ENCODE measurements around the gene EXD3.

Gene EXD3

DNA sequence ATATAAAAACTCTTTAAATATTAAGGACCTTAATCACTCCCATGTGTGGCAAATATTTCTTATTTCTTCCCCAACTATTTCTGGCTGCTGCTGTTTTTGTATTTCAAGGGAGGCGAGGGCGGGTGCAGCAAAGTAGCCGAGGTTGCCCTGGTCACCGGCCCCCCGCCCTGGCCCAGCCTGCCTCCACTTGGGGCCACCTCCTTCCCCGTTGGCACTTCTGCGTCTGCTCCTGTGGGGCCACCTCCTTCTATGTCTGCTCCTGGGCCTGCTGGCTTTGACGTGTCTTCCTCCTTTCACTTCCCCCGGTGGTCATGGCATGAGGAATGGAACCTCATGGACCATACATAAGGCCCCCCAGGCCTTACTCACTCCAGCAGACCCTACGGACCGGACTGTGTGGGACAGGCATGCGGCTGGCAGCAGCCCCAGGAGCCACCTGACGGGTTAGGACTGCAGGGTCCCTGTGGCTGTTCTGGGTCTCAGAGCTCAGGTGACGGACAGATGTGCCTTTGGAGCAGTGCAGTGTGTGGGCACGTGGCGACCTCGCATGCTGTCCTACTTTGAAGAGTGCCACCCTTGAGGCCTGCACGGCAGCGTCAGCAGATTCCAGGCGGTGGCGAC is 24.0 kb upstream of the EXD3 start:
- no peak for DNase-seq

DNA sequence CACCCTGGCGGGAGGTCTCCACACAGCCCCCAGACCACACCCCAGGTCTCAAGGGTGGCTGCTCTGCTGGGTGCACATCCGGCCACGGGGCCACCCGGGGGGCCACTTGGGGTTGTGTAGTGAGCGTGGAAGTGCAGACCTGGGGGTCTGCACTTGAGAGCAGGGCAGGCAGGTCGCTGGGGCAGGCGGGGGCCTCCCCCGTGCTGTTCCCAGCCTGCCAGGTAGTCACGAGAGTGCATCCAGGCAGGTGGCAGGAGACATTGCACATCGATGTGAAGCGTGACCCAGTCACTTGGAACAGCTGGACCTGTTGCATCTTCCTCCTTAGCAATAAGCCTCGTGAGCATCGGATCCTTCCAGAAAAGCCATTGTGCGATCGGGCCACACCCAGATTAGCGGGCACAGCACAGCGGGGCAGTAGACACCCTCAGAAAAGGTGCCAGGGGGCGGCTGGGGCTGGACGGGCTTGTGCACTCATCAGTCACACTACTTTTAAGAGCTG is 23.0 kb upstream of the EXD3 start:
- no peak for DNase-seq

GRCh38 chr9:137445275-137445807 is 22.4 kb upstream of the EXD3 start:
- DNase-seq: no peak

GRCh38 chr9:137444106-137444790 is 21.3 kb upstream of the EXD3 start:
- no peak for DNase-seq

DNA sequence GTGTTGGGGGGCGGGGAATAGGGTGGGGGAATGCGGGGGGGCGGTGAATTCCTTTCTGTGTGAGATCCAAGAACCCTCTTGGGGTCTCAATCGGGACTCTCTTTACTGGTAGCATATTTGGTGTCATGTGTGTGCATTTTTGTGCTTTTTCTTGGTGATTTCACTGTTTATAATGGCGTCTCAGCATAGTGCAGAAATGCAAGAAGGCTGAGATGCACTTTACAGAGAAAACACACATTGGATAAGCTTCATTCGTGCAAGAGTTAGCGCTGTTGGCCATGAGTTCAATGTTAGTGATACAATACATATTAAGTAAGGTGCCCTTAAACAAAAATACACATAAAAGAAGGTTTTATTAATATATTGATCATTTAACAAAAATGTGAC is 19.0 kb upstream of the EXD3 start:
- DNase-seq: no peak

DNA sequence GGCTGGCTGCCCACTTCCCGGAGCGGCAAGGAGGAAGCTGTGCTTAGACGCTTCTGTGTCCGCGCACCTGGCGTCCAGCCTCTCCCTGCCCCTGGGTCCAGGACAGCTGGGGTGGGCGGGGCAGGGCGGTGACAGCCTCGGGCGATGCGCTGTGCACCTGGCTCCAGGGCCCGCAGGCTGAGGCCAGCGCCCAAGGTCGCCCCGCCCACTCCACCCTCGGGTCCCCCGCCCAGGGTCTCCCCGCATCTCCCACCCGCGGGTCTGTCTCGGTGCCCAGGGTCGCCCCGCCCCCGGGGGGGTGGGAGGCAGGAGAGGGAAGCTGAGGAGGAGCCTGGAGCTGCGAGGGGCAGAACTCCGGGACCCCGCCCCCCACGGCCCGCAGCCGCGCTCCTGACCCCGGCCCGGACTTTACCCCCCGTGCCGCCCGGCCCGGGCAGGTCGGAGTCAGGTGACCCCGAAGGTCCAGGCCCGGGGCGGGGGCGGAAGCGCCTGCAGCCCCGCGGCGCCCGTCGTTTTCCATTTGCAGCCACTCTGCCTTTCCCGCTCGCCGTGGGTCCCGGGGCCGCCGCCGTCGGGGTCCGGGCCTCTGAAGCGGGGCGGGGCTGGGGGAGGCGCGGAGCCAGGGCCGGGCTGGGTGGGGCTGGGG is 18.4 kb upstream of the EXD3 start, which contains the start of gene ENTPD8:
ENTPD8 (minus strand) TSS at position 69 of the 646 bp plus-strand sequence. CDS start 3,072 bp downstream, outside the sequence.
- DNase-seq: no peak

DNA sequence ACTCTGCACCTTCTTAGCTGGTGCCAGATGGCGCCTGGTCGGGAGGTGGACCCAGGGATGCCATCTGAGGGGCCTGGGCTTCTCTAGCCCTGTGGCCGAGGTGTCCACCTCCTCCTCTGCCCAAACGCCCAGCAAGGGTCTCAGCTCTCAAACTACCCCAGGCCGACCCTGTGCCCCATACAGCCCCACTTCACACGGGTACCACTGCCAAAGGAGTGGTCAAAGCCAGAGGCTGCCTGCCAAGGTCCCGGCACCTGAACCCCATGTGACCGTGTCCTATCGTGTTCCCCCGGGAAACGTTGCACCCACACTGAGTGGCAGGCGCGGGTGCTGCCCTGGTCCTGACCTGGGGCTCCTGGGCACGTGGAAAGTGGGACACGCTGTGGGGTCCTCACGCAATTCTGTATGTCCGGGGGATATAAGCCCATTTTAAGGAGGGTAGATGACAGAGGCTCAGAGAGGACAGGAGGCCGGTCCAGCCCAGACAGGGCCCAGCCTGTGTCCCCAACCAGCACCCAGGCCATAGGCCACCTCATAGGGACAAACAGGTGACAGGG is 16.3 kb upstream of the EXD3 start:
- DNase-seq: no peak

DNA sequence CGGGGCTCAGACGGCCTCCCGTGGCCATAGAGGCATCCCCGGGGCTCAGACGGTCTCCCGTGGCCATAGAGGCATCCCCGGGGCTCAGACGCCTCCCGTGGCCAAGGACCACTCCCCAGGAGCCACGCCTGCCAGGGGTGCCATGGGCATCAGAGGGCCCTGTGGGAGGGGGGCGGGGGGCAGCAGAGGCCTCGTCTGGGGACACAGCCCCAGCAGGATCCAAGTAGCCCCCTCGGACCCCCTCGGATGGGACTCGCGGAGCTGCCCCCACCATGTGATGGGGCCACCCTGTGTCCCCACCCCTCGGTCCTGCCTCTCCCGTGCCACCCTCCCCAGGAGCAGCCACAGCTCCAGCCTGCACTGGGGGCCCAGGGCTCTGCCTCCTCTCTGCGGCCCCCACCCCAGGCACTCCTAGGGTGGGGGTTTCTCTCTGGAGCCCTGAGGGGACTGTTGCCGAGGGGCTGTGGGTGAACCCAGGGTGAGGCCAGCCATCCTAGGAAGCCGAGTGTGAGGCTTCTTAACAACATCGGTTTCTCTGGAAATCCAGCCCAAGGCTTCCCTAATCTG is 15.7 kb upstream of the EXD3 start:
- DNase-seq: no peak

DNA sequence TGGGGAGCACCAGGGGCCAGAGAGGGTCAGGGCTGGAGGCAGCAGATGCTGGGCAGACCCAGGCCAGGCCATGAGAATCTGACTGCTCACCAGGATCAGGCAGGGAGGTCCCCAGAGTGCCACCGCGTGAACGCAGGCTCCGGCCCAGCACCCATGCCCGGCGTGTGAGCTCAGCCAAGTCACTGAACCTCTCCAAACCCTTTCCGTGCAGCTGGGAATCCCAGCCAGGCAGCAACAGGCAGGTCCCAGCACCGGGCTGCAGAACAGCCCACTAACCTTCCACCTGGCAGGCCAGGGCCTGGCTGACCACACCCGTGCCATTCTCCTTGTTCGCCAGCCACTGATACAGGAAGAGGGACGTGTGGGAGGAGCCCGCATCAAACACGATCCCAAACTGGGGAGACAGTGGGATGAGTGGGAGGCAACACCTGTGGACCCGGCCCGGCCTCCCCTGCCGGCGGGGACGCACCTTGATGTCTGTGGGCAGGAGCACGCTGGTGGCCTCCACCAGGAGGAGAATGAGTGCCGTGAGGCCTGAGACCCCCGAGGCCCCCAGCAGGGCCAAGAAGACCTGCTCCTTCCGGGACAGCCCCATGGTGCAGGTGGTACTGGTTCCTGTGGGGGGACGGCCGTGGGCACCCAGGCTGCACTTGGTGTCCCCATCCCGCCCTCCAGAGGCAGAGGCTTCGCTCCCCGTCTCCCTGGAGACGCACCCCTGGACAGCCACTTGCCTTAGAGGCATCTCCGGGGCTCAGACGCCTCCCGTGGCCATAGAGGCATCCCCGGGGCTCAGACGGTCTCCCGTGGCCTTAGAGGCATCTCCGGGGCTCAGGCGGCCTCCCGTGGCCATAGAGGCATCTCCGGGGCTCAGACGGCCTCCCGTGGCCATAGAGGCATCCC is 15.0 kb upstream of the EXD3 start:
- no peak for DNase-seq

DNA sequence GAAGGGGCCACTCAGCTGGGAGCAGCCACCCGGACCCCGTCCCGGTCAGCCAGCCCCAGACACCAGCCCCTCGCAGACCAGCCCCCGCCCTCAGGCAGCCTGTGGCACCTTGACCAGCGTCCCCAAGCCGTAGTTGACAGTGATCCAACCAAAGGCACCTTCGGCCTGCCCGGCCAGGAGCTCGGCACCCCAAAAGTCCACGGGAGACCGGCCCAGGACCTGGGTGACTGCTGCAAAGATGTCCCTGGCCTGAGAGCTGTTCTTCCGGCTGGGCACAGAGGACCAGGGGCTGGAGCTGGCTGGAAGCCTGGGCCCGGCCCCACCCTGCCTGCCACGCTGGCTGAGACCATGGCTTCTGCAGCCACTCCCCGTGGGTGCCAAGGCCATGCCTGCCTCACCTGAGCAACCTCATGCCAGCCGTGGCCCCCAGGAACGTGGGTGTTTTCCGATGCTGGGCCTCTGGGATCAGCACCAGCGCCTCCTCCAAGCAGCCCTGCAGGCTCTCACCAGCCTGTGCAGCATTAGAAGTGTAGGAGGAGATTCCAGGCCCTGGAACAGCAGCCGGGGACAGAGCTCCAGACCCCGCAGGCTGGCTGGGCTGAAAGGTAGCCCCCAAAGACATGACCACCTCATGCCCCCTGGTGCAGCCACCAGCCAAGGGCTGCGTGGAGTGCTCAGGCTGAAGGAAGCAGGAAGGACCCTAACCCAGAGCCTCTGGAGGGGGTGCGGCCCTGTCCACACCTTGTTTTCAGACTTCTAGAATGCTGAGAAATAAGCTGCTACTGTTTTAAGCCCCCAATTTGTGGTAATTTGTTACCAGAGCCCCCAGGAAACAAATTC is 14.0 kb upstream of the EXD3 start:
- no peak for DNase-seq

DNA sequence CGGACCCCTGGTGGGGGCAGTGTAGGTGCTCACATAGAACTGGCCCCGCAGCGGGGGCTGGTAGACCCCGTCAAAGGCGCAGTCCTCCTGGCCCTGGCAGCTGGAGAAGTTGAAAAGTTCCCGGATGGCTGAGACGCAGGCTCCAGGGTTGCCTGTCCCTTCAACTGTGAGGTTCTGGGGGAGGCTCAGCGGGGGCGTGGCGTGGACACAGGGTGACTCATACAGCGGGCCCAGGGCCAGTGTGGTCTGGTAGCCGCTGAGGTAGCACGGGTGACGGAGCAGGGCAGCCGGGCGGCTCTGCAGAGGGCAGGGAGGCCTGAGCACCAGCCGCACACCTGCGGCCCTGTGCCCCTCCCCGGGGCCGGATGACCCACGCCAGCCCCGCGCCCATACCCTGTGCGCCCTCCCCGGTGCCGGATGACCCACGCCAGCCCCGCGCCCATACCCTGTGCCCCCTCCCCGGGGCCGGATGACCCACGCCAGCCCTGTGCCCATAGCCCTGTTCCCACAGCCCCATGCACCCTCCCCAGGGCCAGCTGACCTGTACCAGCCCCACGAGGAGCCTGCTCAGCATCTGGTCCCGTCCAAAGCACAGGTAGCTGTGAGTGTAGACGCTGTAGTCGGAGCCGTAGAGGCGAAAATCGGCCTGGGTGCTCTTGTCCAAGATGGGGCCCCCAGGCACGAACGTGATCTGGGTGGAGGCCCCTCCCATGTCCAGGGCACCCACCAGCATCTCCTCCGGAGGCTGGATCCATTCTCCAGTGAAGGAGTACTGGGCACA is 13.2 kb upstream of the EXD3 start:
- DNase-seq: no peak

GRCh38 chr9:137435381-137435891 is 12.5 kb upstream of the EXD3 start:
- no peak for DNase-seq

DNA sequence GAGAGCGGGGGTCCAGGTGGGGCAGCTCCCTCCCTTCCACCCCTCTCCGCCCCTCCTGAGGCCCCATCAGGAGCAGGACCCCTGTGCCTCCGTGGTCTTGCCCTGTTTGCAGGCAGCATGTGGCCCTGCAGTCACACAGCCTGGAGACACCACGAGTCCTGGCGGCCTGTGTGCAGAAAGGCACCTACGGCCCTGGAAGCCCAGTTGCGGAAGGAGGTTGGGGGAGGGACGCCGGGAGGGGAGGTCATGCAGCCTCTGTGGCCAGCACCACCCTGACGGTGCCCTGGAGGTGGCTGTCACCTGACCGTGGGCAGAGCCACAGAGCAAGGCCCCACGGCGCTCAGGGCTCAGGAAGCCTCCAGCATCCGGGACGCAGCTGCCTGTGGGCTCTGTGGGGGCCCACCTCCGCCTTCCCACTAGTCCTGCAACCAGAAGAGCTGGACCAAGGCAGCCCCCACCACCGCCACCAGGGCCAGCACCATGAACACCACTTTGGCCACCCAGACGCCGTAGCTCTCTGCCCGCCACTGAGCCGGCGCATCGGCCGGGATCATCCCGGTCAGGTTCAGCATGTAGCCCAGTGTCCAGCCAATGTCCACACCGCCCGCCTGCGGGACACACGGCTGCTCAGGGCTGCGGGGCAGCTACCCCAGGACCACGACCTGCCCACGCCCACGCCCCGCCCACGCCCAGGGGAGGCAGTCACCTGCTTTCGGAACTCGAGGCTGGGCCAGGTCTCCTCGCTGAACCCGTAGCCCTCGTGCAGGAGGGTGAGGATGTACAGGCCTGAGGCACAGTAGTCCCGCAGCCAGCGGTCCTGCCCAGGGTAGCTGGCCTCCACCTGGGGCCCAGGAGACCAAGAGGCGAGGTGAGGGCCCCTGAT is 11.8 kb upstream of the EXD3 start:
- DNase-seq: no peak

DNA sequence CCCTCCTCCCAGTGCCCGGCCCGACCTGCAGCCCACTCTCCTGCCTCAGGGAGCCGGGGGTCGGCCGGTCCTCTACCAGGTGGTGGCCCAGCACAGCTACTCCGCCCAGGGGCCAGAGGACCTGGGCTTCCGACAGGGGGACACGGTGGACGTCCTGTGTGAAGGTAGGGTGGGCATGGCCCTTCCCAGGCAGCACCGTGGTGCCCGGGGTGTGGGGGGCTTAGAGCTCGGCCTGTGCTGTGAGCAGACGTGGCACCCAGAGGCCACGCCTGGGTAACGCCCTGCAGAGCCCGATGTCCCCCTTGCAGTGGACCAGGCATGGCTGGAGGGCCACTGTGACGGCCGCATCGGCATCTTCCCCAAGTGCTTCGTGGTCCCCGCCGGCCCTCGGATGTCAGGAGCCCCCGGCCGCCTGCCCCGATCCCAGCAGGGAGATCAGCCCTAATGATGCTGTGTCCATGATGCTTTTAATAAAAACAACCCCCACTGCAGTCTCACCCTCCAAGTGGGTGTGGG is 11.0 kb upstream of the EXD3 start:
- DNase-seq: no peak

DNA sequence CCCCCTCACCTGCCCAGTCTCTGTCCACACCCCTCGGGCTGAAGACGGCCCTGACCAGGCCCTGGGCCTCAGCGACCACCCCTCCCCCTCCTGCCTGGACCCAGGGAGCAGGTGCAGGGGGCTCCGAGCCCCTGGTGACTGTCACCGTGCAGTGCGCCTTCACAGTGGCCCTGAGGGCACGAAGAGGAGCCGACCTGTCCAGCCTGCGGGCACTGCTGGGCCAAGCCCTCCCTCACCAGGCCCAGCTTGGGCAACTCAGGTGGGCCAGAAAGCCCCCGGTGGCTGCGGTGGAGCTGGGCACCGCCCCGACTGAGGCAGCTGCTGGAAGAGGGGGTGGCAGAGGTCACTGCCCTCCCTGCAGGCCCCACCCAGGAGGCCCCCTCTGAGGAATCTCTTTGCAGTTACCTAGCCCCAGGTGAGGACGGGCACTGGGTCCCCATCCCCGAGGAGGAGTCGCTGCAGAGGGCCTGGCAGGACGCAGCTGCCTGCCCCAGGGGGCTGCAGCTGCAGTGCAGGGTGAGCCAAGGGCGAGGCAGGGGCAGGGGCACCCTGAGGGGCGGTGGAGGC is 10.5 kb upstream of the EXD3 start:
- DNase-seq: no peak

GRCh38 chr9:137432687-137433348 is 9.9 kb upstream of the EXD3 start:
- DNase-seq: no peak

DNA sequence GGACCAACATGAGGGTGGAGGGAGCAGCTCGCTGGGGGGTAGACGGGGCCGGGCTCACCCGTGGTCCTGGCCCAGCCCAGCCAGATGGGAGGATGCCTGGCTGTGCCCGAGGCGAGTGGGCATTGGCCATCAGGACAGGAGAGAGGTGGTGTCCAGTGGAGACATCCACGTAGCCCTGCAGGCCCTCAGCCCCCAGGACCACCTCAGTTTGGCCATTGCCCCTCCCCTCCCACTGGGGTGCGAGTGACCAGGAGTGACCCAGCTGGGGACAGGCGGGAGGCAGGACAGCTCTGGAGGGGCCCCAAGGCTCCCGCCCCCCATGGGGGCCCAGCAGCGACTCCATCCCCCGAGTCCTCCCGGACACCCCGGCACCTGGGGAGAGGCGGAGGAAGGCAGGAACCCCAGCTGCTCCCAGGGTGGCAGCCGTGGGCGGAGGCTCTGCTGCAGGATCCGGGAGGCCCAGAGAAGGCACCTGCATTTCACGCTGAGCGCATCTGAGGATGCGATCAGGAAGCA is 8.5 kb upstream of the EXD3 start:
- no peak for DNase-seq

Data from NCI-H446 treated with DMSO at 0.1 percent for 48 hours (cell line).